NCI-H526 (cell line): Measurements from ENCODE around the gene NRIP3.

Source experiments
- DNase-seq, 2 experiments: peaks; one replicate each; lab custom pipeline; 2025; lab: John Stamatoyannopoulos, UW

The NRIP3 gene

GRCh38 chr11:9003573-9004182 lies at the start of gene NRIP3:
Gene NRIP3, minus strand, starts transcription at chr11:9004001. Its CDS starts 66 bp downstream, at chr11:9003935.
- DNase-seq = peak; percentile 27 to 94

- no peak for DNase-seq
Observed at GRCh38 chr11:9052316-9052715, 48.5 kb upstream of the NRIP3 start.

GRCh38 chr11:9049959-9050358 lies 46.2 kb upstream of the NRIP3 start:
- no peak for DNase-seq

- DNase-seq = peak; percentile 78 to 84
Observed at GRCh38 chr11:9047964-9048523, 44.2 kb upstream of the NRIP3 start.

GRCh38 chr11:9046481-9046880 lies 42.7 kb upstream of the NRIP3 start:
- no peak for DNase-seq

- DNase-seq = no peak
Observed at GRCh38 chr11:9042488-9042887, 38.7 kb upstream of the NRIP3 start.

- no peak for DNase-seq
Observed at GRCh38 chr11:9041747-9042146, 37.9 kb upstream of the NRIP3 start.

GRCh38 chr11:9040410-9040809 lies 36.6 kb upstream of the NRIP3 start:
- DNase-seq = no peak

GRCh38 chr11:9039863-9040262 lies 36.1 kb upstream of the NRIP3 start:
- DNase-seq = no peak

- DNase-seq = no peak
Observed at GRCh38 chr11:9039198-9039597, 35.4 kb upstream of the NRIP3 start.

- DNase-seq = no peak
Observed at GRCh38 chr11:9038541-9038940, 34.7 kb upstream of the NRIP3 start.

- DNase-seq = no peak
Observed at GRCh38 chr11:9037963-9038362, 34.2 kb upstream of the NRIP3 start.

- no peak for DNase-seq
Observed at GRCh38 chr11:9037046-9037780, 33.4 kb upstream of the NRIP3 start.

- DNase-seq = no peak
Observed at GRCh38 chr11:9030601-9031000, 26.8 kb upstream of the NRIP3 start.

- no peak for DNase-seq
Observed at GRCh38 chr11:9029422-9029821, 25.6 kb upstream of the NRIP3 start.

GRCh38 chr11:9028581-9028980 lies 24.8 kb upstream of the NRIP3 start:
- DNase-seq = no peak

- DNase-seq = no peak
Observed at GRCh38 chr11:9025101-9025850, 21.5 kb upstream of the NRIP3 start.

GRCh38 chr11:9022961-9023680 lies 19.3 kb upstream of the NRIP3 start:
- peak in 1 of 2 experiments; percentile 41 for DNase-seq

- no peak for DNase-seq
Observed at GRCh38 chr11:9020916-9021315, 17.1 kb upstream of the NRIP3 start.

- no peak for DNase-seq
Observed at GRCh38 chr11:9019861-9020260, 16.1 kb upstream of the NRIP3 start.

- no peak for DNase-seq
Observed at GRCh38 chr11:9017773-9018172, 14.0 kb upstream of the NRIP3 start.
